Mucosa of descending colon (tissue), 3 donors: ENCODE results near the gene RBM48. TPM values are rescaled to one million over a fixed set of nuclear protein-coding genes. Genes with fewer than 3 reads are reported as not detected.

ENCODE experiments used
- ATAC-seq: fragments of 200-7000 bp; cut with Tn5 transposase; one replicate; pipeline ENCODE4 v1.9.1; 2020; ENCODE audit warnings: mild to moderate bottlenecking, moderate library complexity
- DNase-seq, 3 donors: peaks; one replicate each; pipeline ENCODE4 v3.0.0-alpha.2; 2020
- H3K36me3 ChIP-seq: fragments of 200-600 bp; one replicate; pipeline ENCODE4 v1.8.0; 2021; ENCODE audit warnings: low read depth, mild to moderate bottlenecking
- H3K4me1 ChIP-seq: fragments of 200-600 bp; one replicate; pipeline ENCODE4 v1.8.0; 2021; ENCODE audit warnings: low read depth, mild to moderate bottlenecking
- H3K4me3 ChIP-seq: fragments of 200-600 bp; one replicate; pipeline ENCODE4 v1.8.0; 2021; ENCODE audit warnings: mild to moderate bottlenecking
- H3K9me3 ChIP-seq: fragments of 200-600 bp; one replicate; pipeline ENCODE4 v1.8.0; 2021; ENCODE audit warnings: mild to moderate bottlenecking
- CTCF ChIP-seq: fragments of 200-600 bp; IDR thresholded peaks from one replicate; pipeline ENCODE4 v1.8.0; 2022; ENCODE audit warnings: antibody characterized with exemption, mild to moderate bottlenecking
- intact Hi-C, 2 donors: fragments of 100-400 bp; cut with DNase I in 1 of 2; cut with micrococcal nuclease in 1 of 2; formaldehyde crosslinking; loops; one replicate each; pipeline versions ENCODE4 v1.11.0 to v1.11.1; 2022; cut with DNase I, micrococcal nuclease
- total RNA-seq, 3 donors: library from RNA; stranded (reverse); fragmentation: NEBNext Ultra II Directional in 2 of 3; extraction: Animal tissue kit (Norgen Biotek cat#: 25700) in 2 of 3; gene quantifications; one replicate each; pipeline versions ENCODE4 v1.2.1 to v1.2.4, GENCODE V29; 2021 to 2023
- donor health status: DM: no; HTN: no; CAD: no; lungs with moderate emphysema.
- donor health status: DM: no; HTN: no; CAD: no.
- donor health status: DM: no; HTN: yes; CAD: no.

Gene RBM48
- total RNA-seq, 3 donors from 2014 or later, result 8.7 to 12.9 (median 12.3) TPM

- no peak for DNase-seq
- H3K4me1 ChIP-seq, result peaks cover 20% of the 10 kb centered on the region
- no peaks in the 10 kb centered on the region for H3K9me3 ChIP-seq
- no peak for ATAC-seq
- no peak for TF ChIP-seq CTCF
- intact Hi-C loops, result no loop called here
- no peaks in the 10 kb centered on the region for H3K36me3 ChIP-seq
- H3K4me3 ChIP-seq, result no peak overlapping the region
Measured at GRCh38 chr7:92586841-92587240, 58.2 kb downstream of the RBM48 start.

Other genes with a start within 250 kb of the RBM48 start
- 10 to 100 TPM; 30.1 to 40.5 (median 37.9) TPM for gene GATAD1, start 81.3 kb upstream of the RBM48 start, total RNA-seq
- not detected for gene ERVW-1, start 50.8 kb upstream of the RBM48 start, total RNA-seq
- 10 to 100 TPM; 17.4 to 21.5 (median 20.4) TPM for gene PEX1, start 275 bp upstream of the RBM48 start, total RNA-seq
- gene FAM133B, start 61.6 kb downstream of the RBM48 start, total RNA-seq, result 10 to 100 TPM; 17.3 to 25.7 (median 21.9) TPM